Astrocyte (in vitro differentiated cells and primary cell): ENCODE measurements around the gene ACSL4. TPM values are rescaled to one million over a fixed set of nuclear protein-coding genes. Genes with fewer than 3 reads are reported as not detected.
A peak's percentile ranks its signal among the peaks of the same experiment; 100 is the strongest.
"Not testable (repeated sequence)": the region's sequence is repeated elsewhere in the genome, so short reads cannot be mapped to it uniquely, and the experiment has no call there.

Experiments used
- DNase-seq: peaks from one replicate; pipeline ENCODE4 v3.0.0-alpha.2; 2010; ENCODE audit warnings: low read depth
- FAIRE-seq: peaks from 2 replicates; lab custom pipeline; 2011; peaks lifted over from hg19 to GRCh38; lab: Jason Lieb, UNC
- H2AFZ ChIP-seq: 2 replicates; pipeline ENCODE4 v1.6.0; 2012; ENCODE audit warnings: low read depth, low read length, inconsistent platforms
- H3K27ac ChIP-seq: 2 replicates; pipeline ENCODE4 v1.5.1; 2011; ENCODE audit warnings: low read depth, low read length, inconsistent platforms
- H3K27me3 ChIP-seq: 2 replicates; pipeline ENCODE4 v1.6.0; 2011; ENCODE audit warnings: low read length, inconsistent platforms; ENCODE audit not compliant: insufficient read depth
- H3K36me3 ChIP-seq: 2 replicates; pipeline ENCODE4 v1.5.1; 2011; ENCODE audit warnings: low read length, inconsistent platforms; ENCODE audit not compliant: insufficient read depth
- H3K4me1 ChIP-seq: 2 replicates; pipeline ENCODE4 v1.5.1; 2011; ENCODE audit warnings: low read length, inconsistent platforms; ENCODE audit not compliant: insufficient read depth
- H3K4me2 ChIP-seq: 2 replicates; pipeline ENCODE4 v1.6.0; 2012; ENCODE audit warnings: low read length, inconsistent platforms
- H3K4me3 ChIP-seq: 2 replicates; pipeline ENCODE4 v1.5.1; 2011; ENCODE audit warnings: low read depth, mild to moderate bottlenecking, low read length, inconsistent platforms; ENCODE audit not compliant: insufficient read depth
- H3K79me2 ChIP-seq: 2 replicates; pipeline ENCODE4 v1.6.0; 2012; ENCODE audit warnings: mild to moderate bottlenecking, low read length, inconsistent platforms; ENCODE audit not compliant: insufficient read depth
- H3K9ac ChIP-seq: 2 replicates; pipeline ENCODE4 v1.6.0; 2012; ENCODE audit warnings: mild to moderate bottlenecking, low read length, inconsistent platforms
- H3K9me3 ChIP-seq: 2 replicates; pipeline ENCODE4 v1.5.1; 2012; ENCODE audit warnings: low read depth, mild to moderate bottlenecking, low read length, inconsistent platforms; ENCODE audit not compliant: insufficient read depth
- H4K20me1 ChIP-seq: 2 replicates; pipeline ENCODE4 v1.6.0; 2012; ENCODE audit warnings: low read length, inconsistent platforms; ENCODE audit not compliant: insufficient read depth
- H3K27ac Mint-ChIP-seq: one replicate; pipeline ENCODE4 v1.8.0; 2021; ENCODE audit warnings: mild to moderate bottlenecking, mixed read lengths; ENCODE audit not compliant: unreplicated experiment
- H3K27me3 Mint-ChIP-seq: one replicate; pipeline ENCODE4 v1.8.0; 2021; ENCODE audit warnings: low read depth, mixed read lengths; ENCODE audit not compliant: unreplicated experiment
- H3K36me3 Mint-ChIP-seq: one replicate; pipeline ENCODE4 v1.8.0; 2021; ENCODE audit warnings: low read depth, mixed read lengths; ENCODE audit not compliant: unreplicated experiment
- H3K4me1 Mint-ChIP-seq: one replicate; pipeline ENCODE4 v1.8.0; 2021; ENCODE audit warnings: low read depth, mixed read lengths; ENCODE audit not compliant: unreplicated experiment
- H3K4me3 Mint-ChIP-seq: one replicate; pipeline ENCODE4 v1.8.0; 2021; ENCODE audit warnings: mild to moderate bottlenecking, moderate library complexity, mixed read lengths; ENCODE audit not compliant: unreplicated experiment
- H3K9me3 Mint-ChIP-seq: one replicate; pipeline ENCODE4 v1.8.0; 2021; ENCODE audit warnings: mild to moderate bottlenecking, mixed read lengths; ENCODE audit not compliant: unreplicated experiment
- CTCF ChIP-seq: IDR thresholded peaks from 2 replicates; pipeline ENCODE4 v1.5.1; 2011; ENCODE audit warnings: low read depth, mild to moderate bottlenecking, inconsistent platforms, low read length, moderate library complexity; ENCODE audit not compliant: insufficient read depth
- EZH2 ChIP-seq: IDR thresholded peaks from 2 replicates; pipeline ENCODE4 v1.6.1; 2012; ENCODE audit warnings: mild to moderate bottlenecking, low read length, inconsistent platforms; ENCODE audit not compliant: insufficient read depth
- total RNA-seq: library from RNA; stranded (reverse); gene quantifications from 2 replicates; pipeline ENCODE4 v1.2.1, GENCODE V29; 2021

Gene ACSL4
- total RNA-seq, 1 donor from 2014 or later = 99.4 TPM

- H3K27ac ChIP-seq = peak overlapping the region; percentile 73
- H2AFZ ChIP-seq = peak overlapping the region; percentile 60
These were observed 591 bp upstream of the ACSL4 start for GRCh38 chrX:109733613-109734083.

GRCh38 chrX:109732017-109732801, 848 bp downstream of the ACSL4 start:
- H3K36me3 ChIP-seq = no peaks in the 10 kb centered on the region
- peaks cover 1% of the 10 kb centered on the region for H3K9me3 Mint-ChIP-seq
- H3K36me3 Mint-ChIP-seq = peaks cover 5% of the 10 kb centered on the region
- TF ChIP-seq EZH2 = no peak
- no peak for TF ChIP-seq CTCF
- peaks cover 56% of the 10 kb centered on the region for H3K79me2 ChIP-seq
- DNase-seq = peak; percentile 65
- H3K27ac Mint-ChIP-seq = peak overlapping the region; percentile 100
- no peaks in the 10 kb centered on the region for H3K9me3 ChIP-seq
- peaks cover 22% of the 10 kb centered on the region for H4K20me1 ChIP-seq
- peak overlapping the region; percentile 96 for H3K27ac ChIP-seq
- H2AFZ ChIP-seq = peak overlapping the region; percentile 39
- peak overlapping the region; percentile 96 for H3K4me3 ChIP-seq
- H3K27me3 Mint-ChIP-seq = no peaks in the 10 kb centered on the region
- H3K27me3 ChIP-seq = no peaks in the 10 kb centered on the region
- H3K4me1 ChIP-seq = peaks cover 9% of the 10 kb centered on the region
- H3K4me3 Mint-ChIP-seq = peak overlapping the region; percentile 99
- peaks cover 9% of the 10 kb centered on the region for H3K4me1 Mint-ChIP-seq
- H3K9ac ChIP-seq = peak overlapping the region; percentile 99
- FAIRE-seq = peak; percentile 67
- peak overlapping the region; percentile 85 for H3K4me2 ChIP-seq

More at GRCh38 chrX:109733613-109734083, 591 bp upstream of the ACSL4 start:
- Histone ChIP-seq H3K36me3 (no peaks in the 10 kb centered on the region), H3K9me3 (no peaks in the 10 kb centered on the region), H3K4me1 (peaks cover 5% of the 10 kb centered on the region), H4K20me1 (peaks cover 15% of the 10 kb centered on the region), H3K79me2 (peaks cover 42% of the 10 kb centered on the region), H3K9ac (peak overlapping the region; percentile 99), H3K27me3 (no peaks in the 10 kb centered on the region), H3K4me3 (peak overlapping the region; percentile 96), H3K4me2 (peak overlapping the region; percentile 85)
- DNase-seq = no peak
- no peak for FAIRE-seq
- Mint-ChIP-seq H3K4me3 (peak overlapping the region; percentile 90), H3K27me3 (no peaks in the 10 kb centered on the region), H3K27ac (peak overlapping the region; percentile 91), H3K9me3 (peaks cover 1% of the 10 kb centered on the region), H3K4me1 (peaks cover 7% of the 10 kb centered on the region), H3K36me3 (peaks cover 5% of the 10 kb centered on the region)
- TF ChIP-seq CTCF = no peak
- no peak for TF ChIP-seq EZH2

- Mint-ChIP-seq H3K36me3 (peaks cover 3% of the 10 kb centered on the region), H3K4me3 (no peak overlapping the region), H3K9me3 (peaks cover 1% of the 10 kb centered on the region), H3K27ac (no peak overlapping the region), H3K4me1 (peaks cover 5% of the 10 kb centered on the region), H3K27me3 (no peaks in the 10 kb centered on the region)
- Histone ChIP-seq H3K4me2 (peak overlapping the region; percentile 76), H3K4me3 (peak overlapping the region; percentile 17), H3K79me2 (peaks cover 95% of the 10 kb centered on the region), H2AFZ (no peak overlapping the region), H3K9ac (peak overlapping the region; percentile 41), H3K4me1 (peaks cover 3% of the 10 kb centered on the region), H3K9me3 (no peaks in the 10 kb centered on the region), H4K20me1 (peaks cover 33% of the 10 kb centered on the region), H3K36me3 (no peaks in the 10 kb centered on the region), H3K27ac (peak overlapping the region; percentile 19), H3K27me3 (no peaks in the 10 kb centered on the region)
- TF ChIP-seq CTCF = no peak
- FAIRE-seq (peak; percentile 78), DNase-seq (no peak)
These were observed 4.9 kb downstream of the ACSL4 start for GRCh38 chrX:109728173-109728535.

- H3K27ac ChIP-seq, H3K4me1 Mint-ChIP-seq, FAIRE-seq, H3K4me3 Mint-ChIP-seq, H3K4me3 ChIP-seq, H3K36me3 Mint-ChIP-seq, H3K27ac Mint-ChIP-seq, DNase-seq, H2AFZ ChIP-seq, H3K9me3 Mint-ChIP-seq, H3K9ac ChIP-seq, H3K36me3 ChIP-seq, H3K9me3 ChIP-seq, H3K4me2 ChIP-seq, H3K27me3 Mint-ChIP-seq, H3K4me1 ChIP-seq, H3K27me3 ChIP-seq: not testable (repeated sequence)
- peaks cover 95% of the 10 kb centered on the region for H3K79me2 ChIP-seq
- peaks cover 32% of the 10 kb centered on the region for H4K20me1 ChIP-seq
These were observed 8.1 kb downstream of the ACSL4 start for GRCh38 chrX:109724971-109725370.
